D721Med (cell line): ENCODE data around the gene SEC14L3.

Experiments used
- DNase-seq: peaks from one replicate; pipeline ENCODE4 v3.0.0; 2011; ENCODE audit warnings: low spot score; ENCODE audit not compliant: insufficient read length
- FAIRE-seq: peaks from 2 replicates; lab custom pipeline; 2011; peaks lifted over from hg19 to GRCh38; lab: Jason Lieb, UNC
- CTCF ChIP-seq: IDR thresholded peaks from 2 replicates; pipeline ENCODE4 v1.5.1; 2012; ENCODE audit warnings: mild to moderate bottlenecking, control low read depth; ENCODE audit not compliant: insufficient read depth; ENCODE audit errors: missing control alignments

SEC14L3 gene

GRCh38 chr22:30500628-30501027 lies 28.8 kb upstream of the SEC14L3 start:
- no peak for FAIRE-seq

GRCh38 chr22:30497466-30498150 lies 25.8 kb upstream of the SEC14L3 start:
- TF ChIP-seq CTCF = no peak
- DNase-seq (no peak), FAIRE-seq (no peak)

More at GRCh38 chr22:30500628-30501027, 28.8 kb upstream of the SEC14L3 start:
- no peak for DNase-seq
- no peak for TF ChIP-seq CTCF

GRCh38 chr22:30495041-30495784 lies 23.4 kb upstream of the SEC14L3 start:
- FAIRE-seq (no peak), DNase-seq (no peak)
- no peak for TF ChIP-seq CTCF

- no peak for FAIRE-seq
- no peak for TF ChIP-seq CTCF
- DNase-seq = no peak
Measured at GRCh38 chr22:30492144-30492543, 20.3 kb upstream of the SEC14L3 start.

- DNase-seq = no peak
- TF ChIP-seq CTCF = no peak
- no peak for FAIRE-seq
Measured at GRCh38 chr22:30491381-30491780, 19.6 kb upstream of the SEC14L3 start.

GRCh38 chr22:30490399-30490798 lies 18.6 kb upstream of the SEC14L3 start:
- no peak for FAIRE-seq
- no peak for DNase-seq
- peak; percentile 35 for TF ChIP-seq CTCF

GRCh38 chr22:30488121-30488520 lies 16.3 kb upstream of the SEC14L3 start:
- no peak for FAIRE-seq
- no peak for DNase-seq
- TF ChIP-seq CTCF = no peak
